GM12878 (cell line): ENCODE data around the gene ITGAV. TPM values are rescaled to one million over a fixed set of nuclear protein-coding genes. Genes with fewer than 3 reads are reported as not detected.

Experiments used
- ATAC-seq: fragments of 200-7000 bp; cut with Tn5 transposase; 3 replicates; pipeline ENCODE4 v1.9.1; 2020; ENCODE audit warnings: mild to moderate bottlenecking, moderate library complexity
- BruUV-seq: library from RNA; stranded (reverse); fragments of 400-500 nt; replicated peaks from 2 replicates; lab custom pipeline; 2021; lab: Mats Ljungman, UMichigan
- CTCF ChIA-PET: fragments of 300-600 bp; sonication (Branson Sonifier 250); formaldehyde crosslinking; extraction: SDS; loops from one replicate; lab custom pipeline; 2021; ENCODE audit warnings: inconsistent platforms; lab: Yijun Ruan, JAX
- POLR2A ChIA-PET: fragments of 350-600 bp; formaldehyde crosslinking; extraction: SDS; loops from one replicate; lab custom pipeline; 2021; ENCODE audit warnings: inconsistent platforms; lab: Charles Lee
- RAD21 ChIA-PET: fragments of 300-600 bp; sonication (Branson Sonifier 250); formaldehyde crosslinking; loops from one replicate; lab custom pipeline; 2023; ENCODE audit warnings: antibody characterized with exemption; ENCODE audit not compliant: unreplicated experiment; lab: Charles Lee
- SMC1A ChIA-PET: fragments of 300-600 bp; sonication (Branson Sonifier 250); formaldehyde crosslinking; loops from one replicate; lab custom pipeline; 2023; ENCODE audit not compliant: unreplicated experiment, uncharacterized antibody; lab: Charles Lee
- DNase-seq: peaks from one replicate; pipeline ENCODE4 v3.0.0-alpha.2; 2011; ENCODE audit warnings: low read depth, low spot score
- FAIRE-seq: peaks from 3 replicates; lab custom pipeline; 2011; peaks lifted over from hg19 to GRCh38; lab: Jason Lieb, UNC
- H2AFZ ChIP-seq: 2 replicates; pipeline ENCODE4 v1.6.0; 2011; ENCODE audit warnings: low read depth, low read length, control low read depth; ENCODE audit not compliant: control insufficient read depth
- H3K27ac ChIP-seq: 2 replicates; pipeline ENCODE4 v1.5.1; 2011; ENCODE audit warnings: control low read depth; ENCODE audit not compliant: control insufficient read depth, insufficient read depth
- H3K27me3 ChIP-seq, 2 experiments: replicated peaks in 1 of 2; 2 replicates each; pipeline versions ENCODE4 v1.6.0 to v1.6.1; 2011; ENCODE audit warnings: low read length in 1 of 2; ENCODE audit not compliant: control insufficient read depth in 2 of 2, insufficient read depth in 2 of 2
- H3K36me3 ChIP-seq, 2 experiments: 2 replicates each; pipeline ENCODE4 v1.5.1; 2011; ENCODE audit warnings: low read length in 1 of 2; ENCODE audit not compliant: control insufficient read depth in 2 of 2, insufficient read depth in 2 of 2
- H3K4me1 ChIP-seq: 2 replicates; pipeline ENCODE4 v1.6.1; 2011; ENCODE audit warnings: mild to moderate bottlenecking, low read length, moderate library complexity, mixed read lengths; ENCODE audit not compliant: control insufficient read depth, insufficient read depth
- H3K4me2 ChIP-seq: 2 replicates; pipeline ENCODE4 v1.6.0; 2011; ENCODE audit warnings: control low read depth; ENCODE audit not compliant: control insufficient read depth, insufficient read depth
- H3K4me3 ChIP-seq: fragments of 200-600 bp; sonication (generic); 2 replicates; pipeline ENCODE4 v1.5.1; 2016
- H3K79me2 ChIP-seq: 2 replicates; pipeline ENCODE4 v1.6.0; 2011; ENCODE audit warnings: low read length; ENCODE audit not compliant: control insufficient read depth, insufficient read depth
- H3K9ac ChIP-seq: 2 replicates; pipeline ENCODE4 v1.8.0; 2011; ENCODE audit warnings: low read length, control low read depth, mixed read lengths; ENCODE audit not compliant: control insufficient read depth, insufficient read depth
- H3K9me3 ChIP-seq: replicated peaks from 3 replicates; pipeline ENCODE4 v1.5.1; 2011; ENCODE audit warnings: mild to moderate bottlenecking, low read length; ENCODE audit not compliant: control insufficient read depth, insufficient read depth
- H4K20me1 ChIP-seq: 2 replicates; pipeline ENCODE4 v1.6.0; 2011; ENCODE audit not compliant: control insufficient read depth, insufficient read depth
- BMI1 ChIP-seq: fragments of 450-650 bp; IDR thresholded peaks from 2 replicates; pipeline ENCODE4 v1.6.1; 2016; ENCODE audit warnings: mild to moderate bottlenecking, moderate library complexity, borderline replicate concordance
- MTA3 ChIP-seq: IDR thresholded peaks from 2 replicates; pipeline ENCODE4 v1.6.1; 2012; ENCODE audit warnings: low read length, inconsistent platforms, borderline replicate concordance
- MYC ChIP-seq: IDR thresholded peaks from 2 replicates; pipeline ENCODE4 v1.6.1; 2011; ENCODE audit warnings: mild to moderate bottlenecking, low read length, moderate library complexity, inconsistent platforms; ENCODE audit not compliant: insufficient read depth, insufficient replicate concordance, insufficient read length, severe bottlenecking
- NFYA ChIP-seq: IDR thresholded peaks from 2 replicates; pipeline ENCODE4 v1.6.1; 2011; ENCODE audit warnings: low read depth, mild to moderate bottlenecking, low read length, improper control_type of control experiment, borderline replicate concordance
- PML ChIP-seq: IDR thresholded peaks from 2 replicates; pipeline ENCODE4 v1.6.1; 2012; ENCODE audit warnings: low read length, inconsistent platforms
- POLR2AphosphoS2 ChIP-seq: IDR thresholded peaks from 2 replicates; pipeline ENCODE4 v1.6.1; 2011; ENCODE audit warnings: low read depth, mild to moderate bottlenecking, low read length, improper control_type of control experiment, moderate library complexity
- TCF12 ChIP-seq: IDR thresholded peaks from 2 replicates; pipeline ENCODE4 v1.6.1; 2011; ENCODE audit warnings: low read depth, mild to moderate bottlenecking, low read length
- ZBED1 ChIP-seq: IDR thresholded peaks from 2 replicates; pipeline ENCODE4 v1.6.1; 2016; ENCODE audit warnings: borderline replicate concordance
- ZNF384 ChIP-seq: IDR thresholded peaks from 2 replicates; pipeline ENCODE4 v1.6.1; 2012; ENCODE audit warnings: low read depth, mild to moderate bottlenecking, low read length, improper control_type of control experiment, borderline replicate concordance
- WGBS: methylation state at CpG from one replicate; pipeline ENCODE4 v1.1.6; 2016; ENCODE audit warnings: low lambda C conversion rate; ENCODE audit not compliant: insufficient replicate concordance, insufficient coverage; ENCODE audit errors: missing lambda C conversion rate; 5-methylcytosine and 5-hydroxymethylcytosine counted together
- in situ Hi-C: fragments of 300-500 bp; cut with MboI; formaldehyde crosslinking; loops from 9 replicates; pipeline ENCODE4 v1.14.3; 2018; ENCODE audit warnings: mixed read lengths
- intact Hi-C: fragments of 100-400 bp; cut with micrococcal nuclease; formaldehyde crosslinking; loops from one replicate; pipeline ENCODE4 v1.14.2; 2022; ENCODE audit not compliant: unreplicated experiment
- polyA plus RNA-seq, 11 experiments: library from polyadenylated mRNA; depleted of rRNA in 4 of 11; unstranded in 6 of 11; stranded (reverse) in 5 of 11; fragments of >200 nt; fragmentation: Nextera tagmentation in 4 of 11; fragmentation: Illumina TruSeq in 1 of 11; extraction: Ambion mirVana in 4 of 11; extraction: Trizol in 1 of 11; gene quantifications; 1 replicate in 1 of 11; 2 replicates in 10 of 11; pipeline versions ENCODE4 v1.2.1 to v1.2.3, GENCODE V29; 2011 to 2016; ENCODE audit warnings: inconsistent platforms in 2 of 11, missing spikeins in 2 of 11, low read depth in 1 of 11
- total RNA-seq, 4 experiments: library from RNA; depleted of rRNA in 3 of 4; stranded (reverse); fragments of >200 nt in 3 of 4; fragmentation: Illumina TruSeq in 1 of 4; extraction: Trizol in 1 of 4; gene quantifications; 2 replicates each; pipeline versions ENCODE4 v1.2.1 to v1.2.3, GENCODE V29; 2013 to 2021
- TF ChIP-seq, protein P1 (sequence below): fragments of 450-650 bp; IDR thresholded peaks from 2 replicates; pipeline ENCODE4 v1.6.1; 2017; ENCODE audit warnings: antibody characterized with exemption, mild to moderate bottlenecking, moderate library complexity
- TF ChIP-seq, protein P2 (sequence below): IDR thresholded peaks from 2 replicates; pipeline ENCODE4 v1.6.1; 2011; ENCODE audit warnings: low read depth, mild to moderate bottlenecking, low read length, moderate library complexity, borderline replicate concordance; ENCODE audit errors: extremely low read depth
- TF ChIP-seq, protein P3 (sequence below): fragments of 450-650 bp; IDR thresholded peaks from 2 replicates; pipeline ENCODE4 v1.6.1; 2017; ENCODE audit warnings: mild to moderate bottlenecking, low read depth, inconsistent platforms; ENCODE audit not compliant: poor library complexity, severe bottlenecking
- TF ChIP-seq, protein P4 (sequence below): fragments of 450-650 bp; IDR thresholded peaks from 2 replicates; pipeline ENCODE4 v1.6.1; 2016; ENCODE audit warnings: mild to moderate bottlenecking, moderate library complexity, borderline replicate concordance

Gene ITGAV
- total and polyA plus RNA-seq, 10 of the 15 experiments (the other 5 are each of a cell fraction or from before 2014, with no cell fraction given): 2.1 to 10.8 (median 6.1) TPM

DNA sequence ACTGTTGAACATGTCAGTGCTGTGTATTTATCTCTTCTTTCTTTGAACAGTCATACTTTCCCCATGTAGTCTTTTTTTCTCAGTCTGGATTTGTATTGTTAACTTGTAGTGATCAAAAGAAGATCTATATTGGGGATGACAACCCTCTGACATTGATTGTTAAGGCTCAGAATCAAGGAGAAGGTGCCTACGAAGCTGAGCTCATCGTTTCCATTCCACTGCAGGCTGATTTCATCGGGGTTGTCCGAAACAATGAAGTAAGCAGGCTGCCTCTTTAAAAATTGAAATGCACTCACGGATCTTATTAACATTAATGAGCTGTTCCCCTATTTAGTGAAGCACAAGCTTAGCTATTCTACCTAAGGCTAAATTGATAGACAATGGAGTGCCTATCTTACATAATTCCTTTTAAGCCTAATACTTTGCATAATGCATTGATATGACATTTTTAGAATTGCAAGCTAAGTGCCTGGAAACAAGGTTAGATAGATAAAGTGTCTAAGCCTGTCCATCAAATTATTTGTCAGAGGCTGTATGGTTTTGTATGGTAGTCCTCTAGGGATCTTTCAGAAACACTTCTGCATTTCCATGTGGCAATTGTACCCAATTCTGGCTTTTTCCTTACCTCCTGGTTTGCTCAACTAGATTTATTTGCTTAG is 74.7 kb downstream of the ITGAV start:
- FAIRE-seq (no peak), ATAC-seq (no peak), DNase-seq (no peak)
- RAD21 ChIA-PET: no interaction called here
- H4K20me1 ChIP-seq: no peaks in the 10 kb centered on the region
- 98% methylated on average over 5 of the region's 5 CpGs for WGBS
- in situ Hi-C loops: no loop called here
- H3K27ac ChIP-seq: no peak overlapping the region
- POLR2A ChIA-PET: no interaction called here
- no TSS peak for BruUV-seq
- CTCF ChIA-PET: interaction anchor here (1.2 to 3.2 kb wide), 2 partner anchors 10 to 22 kb away, joined by 3 to 12 read pairs; no protein-coding TSS in a partner anchor
- no peaks in the 10 kb centered on the region; the same call in 2 of the 3 replicates for H3K9me3 ChIP-seq
- no peaks in the 10 kb centered on the region for H3K27me3 ChIP-seq
- no peak overlapping the region for H3K4me3 ChIP-seq
- H3K4me2 ChIP-seq: no peak overlapping the region
- no peak overlapping the region for H3K9ac ChIP-seq
- intact Hi-C loops: no loop called here
- H3K36me3 ChIP-seq: peaks cover 0 to 11% of the 10 kb centered on the region in 2 experiments; a peak in 3 of 4 replicates
- SMC1A ChIA-PET: interaction anchor here (1.6 kb wide), 1 partner anchor 23 kb away, joined by 4 read pairs; no protein-coding TSS in a partner anchor
- no peaks in the 10 kb centered on the region for H3K79me2 ChIP-seq
- H3K4me1 ChIP-seq: no peaks in the 10 kb centered on the region
- H2AFZ ChIP-seq: no peak overlapping the region
- no peak for TF ChIP-seq ZBED1
- TF ChIP-seq, protein P1, sequence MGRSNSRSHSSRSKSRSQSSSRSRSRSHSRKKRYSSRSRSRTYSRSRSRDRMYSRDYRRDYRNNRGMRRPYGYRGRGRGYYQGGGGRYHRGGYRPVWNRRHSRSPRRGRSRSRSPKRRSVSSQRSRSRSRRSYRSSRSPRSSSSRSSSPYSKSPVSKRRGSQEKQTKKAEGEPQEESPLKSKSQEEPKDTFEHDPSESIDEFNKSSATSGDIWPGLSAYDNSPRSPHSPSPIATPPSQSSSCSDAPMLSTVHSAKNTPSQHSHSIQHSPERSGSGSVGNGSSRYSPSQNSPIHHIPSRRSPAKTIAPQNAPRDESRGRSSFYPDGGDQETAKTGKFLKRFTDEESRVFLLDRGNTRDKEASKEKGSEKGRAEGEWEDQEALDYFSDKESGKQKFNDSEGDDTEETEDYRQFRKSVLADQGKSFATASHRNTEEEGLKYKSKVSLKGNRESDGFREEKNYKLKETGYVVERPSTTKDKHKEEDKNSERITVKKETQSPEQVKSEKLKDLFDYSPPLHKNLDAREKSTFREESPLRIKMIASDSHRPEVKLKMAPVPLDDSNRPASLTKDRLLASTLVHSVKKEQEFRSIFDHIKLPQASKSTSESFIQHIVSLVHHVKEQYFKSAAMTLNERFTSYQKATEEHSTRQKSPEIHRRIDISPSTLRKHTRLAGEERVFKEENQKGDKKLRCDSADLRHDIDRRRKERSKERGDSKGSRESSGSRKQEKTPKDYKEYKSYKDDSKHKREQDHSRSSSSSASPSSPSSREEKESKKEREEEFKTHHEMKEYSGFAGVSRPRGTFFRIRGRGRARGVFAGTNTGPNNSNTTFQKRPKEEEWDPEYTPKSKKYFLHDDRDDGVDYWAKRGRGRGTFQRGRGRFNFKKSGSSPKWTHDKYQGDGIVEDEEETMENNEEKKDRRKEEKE: no peak
- TF ChIP-seq ZNF384: no peak
- TF ChIP-seq PML: no peak
- TF ChIP-seq, protein P2, sequence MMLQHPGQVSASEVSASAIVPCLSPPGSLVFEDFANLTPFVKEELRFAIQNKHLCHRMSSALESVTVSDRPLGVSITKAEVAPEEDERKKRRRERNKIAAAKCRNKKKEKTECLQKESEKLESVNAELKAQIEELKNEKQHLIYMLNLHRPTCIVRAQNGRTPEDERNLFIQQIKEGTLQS: no peak
- no peak for TF ChIP-seq TCF12
- TF ChIP-seq BMI1: no peak
- TF ChIP-seq NFYA: no peak
- TF ChIP-seq POLR2AphosphoS2: no peak
- TF ChIP-seq, protein P3, sequence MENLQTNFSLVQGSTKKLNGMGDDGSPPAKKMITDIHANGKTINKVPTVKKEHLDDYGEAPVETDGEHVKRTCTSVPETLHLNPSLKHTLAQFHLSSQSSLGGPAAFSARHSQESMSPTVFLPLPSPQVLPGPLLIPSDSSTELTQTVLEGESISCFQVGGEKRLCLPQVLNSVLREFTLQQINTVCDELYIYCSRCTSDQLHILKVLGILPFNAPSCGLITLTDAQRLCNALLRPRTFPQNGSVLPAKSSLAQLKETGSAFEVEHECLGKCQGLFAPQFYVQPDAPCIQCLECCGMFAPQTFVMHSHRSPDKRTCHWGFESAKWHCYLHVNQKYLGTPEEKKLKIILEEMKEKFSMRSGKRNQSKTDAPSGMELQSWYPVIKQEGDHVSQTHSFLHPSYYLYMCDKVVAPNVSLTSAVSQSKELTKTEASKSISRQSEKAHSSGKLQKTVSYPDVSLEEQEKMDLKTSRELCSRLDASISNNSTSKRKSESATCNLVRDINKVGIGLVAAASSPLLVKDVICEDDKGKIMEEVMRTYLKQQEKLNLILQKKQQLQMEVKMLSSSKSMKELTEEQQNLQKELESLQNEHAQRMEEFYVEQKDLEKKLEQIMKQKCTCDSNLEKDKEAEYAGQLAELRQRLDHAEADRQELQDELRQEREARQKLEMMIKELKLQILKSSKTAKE: no peak
- TF ChIP-seq MTA3: no peak
- no peak for TF ChIP-seq MYC
- TF ChIP-seq, protein P4, sequence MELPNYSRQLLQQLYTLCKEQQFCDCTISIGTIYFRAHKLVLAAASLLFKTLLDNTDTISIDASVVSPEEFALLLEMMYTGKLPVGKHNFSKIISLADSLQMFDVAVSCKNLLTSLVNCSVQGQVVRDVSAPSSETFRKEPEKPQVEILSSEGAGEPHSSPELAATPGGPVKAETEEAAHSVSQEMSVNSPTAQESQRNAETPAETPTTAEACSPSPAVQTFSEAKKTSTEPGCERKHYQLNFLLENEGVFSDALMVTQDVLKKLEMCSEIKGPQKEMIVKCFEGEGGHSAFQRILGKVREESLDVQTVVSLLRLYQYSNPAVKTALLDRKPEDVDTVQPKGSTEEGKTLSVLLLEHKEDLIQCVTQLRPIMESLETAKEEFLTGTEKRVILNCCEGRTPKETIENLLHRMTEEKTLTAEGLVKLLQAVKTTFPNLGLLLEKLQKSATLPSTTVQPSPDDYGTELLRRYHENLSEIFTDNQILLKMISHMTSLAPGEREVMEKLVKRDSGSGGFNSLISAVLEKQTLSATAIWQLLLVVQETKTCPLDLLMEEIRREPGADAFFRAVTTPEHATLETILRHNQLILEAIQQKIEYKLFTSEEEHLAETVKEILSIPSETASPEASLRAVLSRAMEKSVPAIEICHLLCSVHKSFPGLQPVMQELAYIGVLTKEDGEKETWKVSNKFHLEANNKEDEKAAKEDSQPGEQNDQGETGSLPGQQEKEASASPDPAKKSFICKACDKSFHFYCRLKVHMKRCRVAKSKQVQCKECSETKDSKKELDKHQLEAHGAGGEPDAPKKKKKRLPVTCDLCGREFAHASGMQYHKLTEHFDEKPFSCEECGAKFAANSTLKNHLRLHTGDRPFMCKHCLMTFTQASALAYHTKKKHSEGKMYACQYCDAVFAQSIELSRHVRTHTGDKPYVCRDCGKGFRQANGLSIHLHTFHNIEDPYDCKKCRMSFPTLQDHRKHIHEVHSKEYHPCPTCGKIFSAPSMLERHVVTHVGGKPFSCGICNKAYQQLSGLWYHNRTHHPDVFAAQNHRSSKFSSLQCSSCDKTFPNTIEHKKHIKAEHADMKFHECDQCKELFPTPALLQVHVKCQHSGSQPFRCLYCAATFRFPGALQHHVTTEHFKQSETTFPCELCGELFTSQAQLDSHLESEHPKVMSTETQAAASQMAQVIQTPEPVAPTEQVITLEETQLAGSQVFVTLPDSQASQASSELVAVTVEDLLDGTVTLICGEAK: no peak
